Measurements from ENCODE around the gene CRK.

The CRK gene

DNA sequence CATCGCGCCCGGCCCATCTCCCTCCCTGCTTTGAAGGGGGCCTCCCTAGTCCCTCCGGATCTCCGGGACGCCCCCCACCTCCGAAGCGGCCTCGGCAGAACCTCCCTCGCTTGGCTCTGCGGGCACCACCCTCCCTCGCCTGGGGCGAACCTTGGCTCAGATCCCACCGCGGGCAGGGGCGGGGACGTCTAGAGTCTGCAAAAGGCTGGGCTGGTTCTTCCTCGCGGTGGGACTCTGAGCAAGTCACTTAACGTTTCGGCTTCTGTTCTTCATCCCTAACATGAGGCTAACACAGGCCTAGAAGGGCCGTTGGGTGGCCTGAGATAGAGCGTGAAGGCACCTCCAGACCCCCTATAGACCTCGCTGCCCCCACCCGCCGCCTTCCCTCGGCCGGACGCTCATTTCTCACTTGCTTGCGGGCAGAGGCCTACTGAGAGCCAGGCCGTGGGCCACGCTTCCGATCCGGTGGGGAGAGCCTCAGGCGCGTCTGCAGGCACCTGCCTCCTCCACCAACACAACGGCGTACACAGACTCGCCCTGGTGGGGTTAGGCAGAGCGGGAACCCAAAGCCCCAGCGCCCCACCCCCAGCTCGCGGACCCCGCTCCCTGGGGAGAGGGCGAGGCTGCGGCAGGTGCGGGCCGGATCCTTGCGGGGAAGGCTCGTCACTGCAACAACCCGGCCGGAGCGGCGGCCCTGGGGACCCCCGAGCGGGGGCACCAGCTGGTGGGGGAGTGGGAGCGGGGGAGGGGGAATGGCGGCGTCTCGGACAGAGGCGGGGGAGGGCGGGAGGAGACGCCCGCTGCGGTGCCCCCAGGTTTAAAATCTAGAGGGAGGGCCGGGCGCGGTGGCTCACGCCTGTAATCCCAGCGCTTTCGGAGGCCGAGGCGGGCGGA is 31.0 kb upstream of the CRK start:
- DNase-seq (ENCODE audit: low read depth): peak; percentile 41

DNA sequence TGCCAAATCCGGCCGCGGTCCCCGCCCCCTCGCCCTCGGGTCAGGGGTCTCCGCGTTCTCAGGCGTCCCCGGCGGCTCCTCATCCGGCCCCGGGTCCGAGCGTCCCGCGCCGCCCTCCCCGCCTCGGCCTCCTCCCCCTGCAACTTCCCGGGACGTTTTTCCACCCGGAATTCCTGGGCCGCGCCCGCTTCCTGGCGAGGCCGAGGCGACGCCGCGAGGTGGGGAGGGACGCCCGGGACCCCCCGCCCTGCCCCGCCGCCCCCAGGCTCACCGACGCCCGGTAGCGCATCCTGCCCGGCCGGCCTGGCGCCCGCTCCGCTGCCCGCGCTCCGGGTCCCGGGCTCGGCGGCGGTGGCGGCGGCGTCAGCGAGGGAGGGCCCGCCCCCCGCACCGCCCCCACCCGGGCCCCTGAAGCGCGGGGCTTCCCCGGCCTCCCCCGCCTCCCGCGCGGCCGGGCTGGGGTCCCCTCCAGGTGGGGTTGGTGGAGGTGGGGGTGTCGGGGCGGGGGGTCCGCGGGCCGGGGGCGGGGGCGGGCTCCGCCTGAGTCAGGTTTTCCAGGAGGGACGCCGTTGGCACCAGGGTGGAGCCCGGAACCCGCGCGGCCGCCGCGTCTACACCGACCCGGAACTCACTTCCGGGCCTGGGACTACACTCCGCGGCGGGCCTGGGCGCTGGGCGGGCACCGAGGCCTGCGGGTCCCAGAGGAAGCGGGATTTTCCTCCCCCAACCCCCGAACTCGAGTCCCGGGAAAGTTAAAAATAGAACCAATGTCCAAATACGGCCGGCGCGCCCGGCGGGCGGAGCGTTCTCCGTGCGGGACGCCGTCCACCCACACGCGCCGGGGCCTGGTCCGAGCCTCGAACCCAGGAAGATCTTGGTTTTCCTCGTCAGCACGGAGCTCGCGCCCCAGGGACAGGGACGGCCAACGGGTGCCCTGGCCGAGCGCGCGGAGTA is 29.7 kb upstream of the CRK start:
- DNase-seq (ENCODE audit: low read depth): no peak

DNA sequence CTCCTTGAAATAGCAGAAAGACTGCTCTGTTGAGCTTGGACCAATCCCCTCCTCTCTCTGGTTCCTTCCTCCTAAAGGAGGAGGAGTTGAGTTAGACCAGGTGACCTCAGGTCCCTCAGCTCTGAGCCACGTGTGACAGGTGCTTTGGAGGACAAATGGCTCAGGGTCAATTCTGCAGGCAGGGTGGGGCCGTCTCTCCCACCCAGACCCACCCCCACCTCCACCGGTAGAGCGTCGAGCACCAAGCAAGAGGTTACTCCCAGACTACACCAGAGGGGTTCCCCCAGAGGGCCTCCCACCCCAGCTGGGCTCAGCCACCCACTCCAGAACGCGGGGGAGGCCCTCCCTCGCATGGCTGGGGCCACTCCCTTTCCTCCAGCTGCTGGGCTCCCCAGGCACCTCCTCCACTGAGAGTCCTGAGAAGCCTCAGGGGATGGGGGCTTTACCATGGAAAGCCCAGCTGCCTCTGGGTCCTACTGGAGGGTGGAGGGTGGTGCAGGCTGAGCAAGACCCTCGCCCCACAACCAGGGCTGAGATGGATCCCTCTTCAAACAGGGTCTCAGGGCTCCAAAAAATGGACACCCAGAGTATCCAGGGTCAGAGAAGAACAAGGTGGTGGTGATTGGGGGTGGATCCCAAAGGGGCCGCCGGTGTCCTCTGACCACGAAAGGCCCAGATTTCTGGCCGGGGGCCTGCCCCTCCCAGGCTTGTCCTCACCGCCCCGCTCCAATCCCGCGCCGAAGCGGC is 28.8 kb upstream of the CRK start:
- no peak for DNase-seq (ENCODE audit: low read depth)

DNA sequence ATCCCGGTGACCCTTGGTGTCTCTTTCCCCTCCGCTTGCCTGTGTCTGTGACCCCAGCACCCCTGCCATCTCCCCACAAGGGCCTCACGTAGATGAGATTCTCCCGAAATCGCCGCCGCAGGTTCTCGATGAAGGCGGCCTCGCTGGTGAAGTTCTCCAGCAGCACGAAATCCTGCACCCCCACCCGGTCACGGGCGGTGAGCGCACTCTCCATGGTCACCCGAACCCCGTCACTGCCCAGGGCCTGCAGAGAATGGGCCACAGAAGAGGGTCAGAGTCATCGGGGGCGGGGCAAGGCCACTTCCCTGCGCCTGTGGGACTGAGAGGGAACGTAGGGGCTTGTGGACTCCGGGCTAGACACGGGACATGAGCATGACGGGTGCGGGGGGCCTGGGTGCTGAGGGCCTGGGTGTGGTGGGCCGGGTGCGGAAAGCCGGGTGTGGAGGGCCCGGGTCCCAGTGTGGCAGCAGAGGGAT is 28.1 kb upstream of the CRK start:
- DNase-seq (ENCODE audit: low read depth): no peak

DNA sequence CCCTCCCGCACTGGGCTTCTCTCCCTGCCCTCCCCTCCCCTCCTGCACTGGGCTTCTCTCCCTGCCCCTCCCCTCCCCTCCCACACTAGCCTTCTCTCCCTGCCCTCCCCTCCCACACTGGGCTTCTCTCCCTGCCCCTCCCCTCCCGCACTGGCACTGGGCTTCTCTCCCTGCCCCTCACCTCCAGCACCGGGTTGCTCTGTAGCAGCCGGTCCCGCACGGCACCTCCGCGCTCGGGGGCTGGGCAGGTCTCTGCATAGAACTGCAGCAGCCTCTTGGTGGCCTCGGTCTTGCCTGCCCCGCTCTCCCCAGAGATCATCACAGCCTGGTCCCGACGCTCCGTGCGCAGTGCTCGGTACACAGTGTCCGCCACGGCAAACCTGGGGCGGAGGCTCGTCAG is 26.6 kb upstream of the CRK start:
- no peak for DNase-seq (ENCODE audit: low read depth)

DNA sequence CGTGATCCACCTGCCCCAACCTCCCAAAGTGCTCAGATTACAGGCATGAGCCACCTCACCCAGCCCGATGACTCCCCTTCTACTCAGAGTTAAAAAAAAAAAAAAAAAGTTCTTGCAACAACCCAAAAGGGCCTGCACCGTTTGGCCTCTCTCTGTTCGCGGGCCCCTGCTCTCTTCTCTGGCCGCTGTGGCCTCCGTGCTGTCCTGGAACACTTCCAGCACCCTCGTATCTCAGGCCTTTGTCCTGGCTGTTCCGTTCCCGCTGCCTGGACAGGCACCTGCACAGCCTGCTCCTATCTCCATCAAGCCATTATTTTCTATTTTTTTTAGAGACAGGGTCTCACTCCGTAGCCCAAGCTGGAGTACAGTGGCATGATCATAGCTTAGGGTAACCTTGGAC is 25.7 kb upstream of the CRK start:
- no peak for DNase-seq (ENCODE audit: low read depth)

DNA sequence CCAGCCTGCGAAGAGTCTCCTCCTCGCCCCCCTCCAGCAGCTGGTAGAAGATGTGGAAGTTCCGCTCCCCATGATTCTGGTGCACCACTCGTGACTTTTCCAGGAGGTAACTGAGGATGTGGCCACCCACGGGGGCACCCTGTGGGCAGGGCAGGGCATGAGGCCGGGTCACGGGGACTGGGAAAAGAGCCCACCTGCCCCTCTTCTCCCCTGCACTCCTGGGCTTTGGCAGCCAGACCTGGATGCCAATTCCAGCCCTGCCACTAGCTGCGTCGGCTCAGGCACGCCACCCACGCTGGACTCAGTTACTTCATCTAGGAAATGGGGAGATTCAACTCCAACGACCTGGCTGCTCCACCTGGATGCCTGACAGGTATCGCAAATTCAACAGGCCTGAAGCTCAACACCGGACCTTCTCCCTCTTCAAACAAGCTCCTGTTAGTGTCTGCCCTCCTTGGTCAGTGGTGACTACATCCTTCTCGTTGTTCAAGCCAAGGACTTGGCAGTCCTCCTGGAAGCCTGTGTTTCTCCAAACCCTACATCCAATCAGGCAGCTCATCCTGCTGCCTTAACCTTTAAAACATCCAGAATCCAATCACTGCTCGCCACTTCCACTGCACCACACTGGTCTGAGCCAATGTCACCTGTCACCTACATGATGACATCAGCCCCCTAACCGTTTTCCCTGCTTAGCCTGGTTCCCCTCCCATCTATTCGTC is 24.9 kb upstream of the CRK start:
- DNase-seq (ENCODE audit: low read depth): peak; percentile 50

DNA sequence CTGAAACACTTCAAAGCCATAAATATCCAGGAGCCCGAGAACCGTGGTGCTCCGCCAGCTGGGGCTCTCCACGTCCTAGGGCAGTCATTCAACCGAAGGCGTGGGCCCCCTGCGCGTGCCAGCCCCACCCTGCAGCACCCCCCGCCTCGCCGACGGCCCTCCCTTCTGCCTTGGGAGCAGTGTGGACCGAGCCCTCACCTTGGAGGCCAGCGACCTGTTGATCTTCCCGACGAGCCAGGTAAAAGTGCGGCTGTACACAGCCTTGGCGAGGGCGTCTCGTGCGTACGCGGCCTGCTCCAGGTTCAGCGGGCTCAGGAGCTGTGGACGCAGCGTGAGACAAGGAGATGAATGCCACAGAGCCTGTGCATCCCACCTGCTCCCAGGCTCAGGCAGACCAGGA is 22.4 kb upstream of the CRK start:
- no peak for DNase-seq (ENCODE audit: low read depth)

DNA sequence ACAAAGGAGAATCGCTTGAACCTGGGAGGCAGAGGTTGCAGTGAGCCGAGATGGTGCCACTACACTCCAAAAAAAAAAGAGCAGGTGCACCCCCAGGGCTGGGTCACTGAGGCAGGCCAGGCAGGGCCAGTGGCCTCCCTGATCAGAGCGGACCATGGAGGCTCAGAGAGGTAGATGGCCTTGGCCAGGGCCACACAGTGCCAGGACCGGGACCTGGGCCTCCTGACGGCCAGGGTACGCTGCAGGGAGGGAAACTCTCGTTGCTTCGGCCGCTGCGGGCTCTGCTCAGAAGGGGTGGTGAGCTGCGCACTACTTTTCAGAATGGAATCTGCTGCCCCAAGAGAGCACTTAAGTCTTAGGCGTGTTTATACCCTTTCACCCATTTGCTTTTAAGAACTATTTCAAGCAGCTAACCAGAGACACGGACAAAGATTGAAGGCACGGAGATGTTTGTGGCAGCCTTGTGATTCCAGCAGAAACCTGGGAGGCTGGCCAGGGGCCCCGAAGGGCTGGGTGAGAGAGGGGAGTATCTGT is 19.4 kb upstream of the CRK start:
- no peak for DNase-seq (ENCODE audit: low read depth)

DNA sequence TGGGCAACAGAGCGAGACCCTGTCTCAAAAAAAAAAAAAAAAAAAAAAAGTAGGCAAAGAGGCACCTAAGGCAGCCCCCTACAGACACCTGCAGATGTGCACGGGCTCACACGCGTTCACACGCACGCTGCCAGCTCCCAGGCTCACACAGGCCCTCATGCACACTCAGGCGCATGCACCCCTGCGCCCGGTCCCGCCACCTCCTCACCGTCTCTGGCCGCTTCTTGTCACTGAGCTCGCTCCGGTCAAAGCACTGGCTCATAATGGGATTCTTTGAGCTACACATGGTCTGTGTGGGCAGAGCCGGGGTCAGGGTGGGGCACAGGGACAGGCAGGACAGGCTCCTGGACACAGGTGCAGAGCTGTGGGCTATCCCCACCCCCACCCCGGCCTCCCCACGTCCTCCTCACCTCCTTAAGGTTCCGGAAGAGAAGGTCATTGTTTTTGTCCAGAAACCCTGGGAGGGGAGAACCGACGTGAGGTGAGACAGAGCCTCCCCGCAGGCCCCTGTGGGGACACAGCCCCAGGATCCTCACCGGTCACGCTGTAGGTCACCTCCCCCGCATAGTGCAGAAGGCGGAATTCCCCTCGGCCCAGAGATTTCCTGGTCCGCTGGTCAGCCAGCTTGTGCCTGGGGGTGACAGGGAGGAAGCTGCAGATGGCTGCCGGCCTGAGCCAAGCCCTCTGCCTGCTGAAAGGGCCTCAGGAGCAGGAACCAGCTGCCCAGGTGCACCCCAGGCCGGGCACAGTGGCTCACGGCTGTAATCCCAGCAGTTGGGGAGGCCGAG is 18.6 kb upstream of the CRK start:
- DNase-seq (ENCODE audit: low read depth): no peak

DNA sequence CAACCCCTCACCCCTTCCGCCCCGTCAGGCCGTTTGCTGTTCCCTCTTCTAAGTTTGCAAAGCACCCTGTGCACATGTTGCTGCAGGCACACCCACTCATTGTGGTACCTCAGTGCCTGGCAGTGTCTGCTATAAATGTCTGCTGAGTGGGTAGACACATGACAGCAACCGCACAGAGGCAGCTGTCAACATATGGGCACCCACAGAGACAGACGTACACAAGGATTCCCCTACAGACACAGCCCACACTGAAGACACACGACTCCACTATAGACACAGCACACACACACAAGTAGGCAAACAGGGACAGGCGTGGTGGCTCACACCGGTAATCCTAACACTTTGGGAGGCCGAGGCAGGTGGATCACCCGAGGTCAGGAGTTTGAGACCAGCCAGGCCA is 17.8 kb upstream of the CRK start:
- no peak for DNase-seq (ENCODE audit: low read depth)

DNA sequence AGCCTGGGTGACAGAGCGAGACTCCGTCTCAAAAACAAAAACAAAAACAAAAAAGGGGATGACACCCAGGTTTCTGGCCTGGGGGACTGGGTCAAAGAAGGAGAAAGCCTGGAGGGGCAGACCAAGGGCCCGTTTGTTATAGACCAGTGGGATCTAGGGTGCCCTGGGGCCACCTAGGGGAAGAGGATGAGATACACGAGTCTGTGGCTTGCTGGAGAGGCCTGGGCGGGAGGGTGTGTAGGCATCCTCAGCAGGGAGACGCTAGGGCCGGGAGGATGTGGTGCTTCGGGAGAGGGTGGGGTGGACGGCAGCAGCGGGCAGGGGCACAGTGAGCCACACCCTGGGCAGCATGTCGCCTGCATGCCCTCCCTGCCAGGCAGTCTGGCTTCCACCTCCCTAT is 17.1 kb upstream of the CRK start:
- DNase-seq (ENCODE audit: low read depth): no peak

DNA sequence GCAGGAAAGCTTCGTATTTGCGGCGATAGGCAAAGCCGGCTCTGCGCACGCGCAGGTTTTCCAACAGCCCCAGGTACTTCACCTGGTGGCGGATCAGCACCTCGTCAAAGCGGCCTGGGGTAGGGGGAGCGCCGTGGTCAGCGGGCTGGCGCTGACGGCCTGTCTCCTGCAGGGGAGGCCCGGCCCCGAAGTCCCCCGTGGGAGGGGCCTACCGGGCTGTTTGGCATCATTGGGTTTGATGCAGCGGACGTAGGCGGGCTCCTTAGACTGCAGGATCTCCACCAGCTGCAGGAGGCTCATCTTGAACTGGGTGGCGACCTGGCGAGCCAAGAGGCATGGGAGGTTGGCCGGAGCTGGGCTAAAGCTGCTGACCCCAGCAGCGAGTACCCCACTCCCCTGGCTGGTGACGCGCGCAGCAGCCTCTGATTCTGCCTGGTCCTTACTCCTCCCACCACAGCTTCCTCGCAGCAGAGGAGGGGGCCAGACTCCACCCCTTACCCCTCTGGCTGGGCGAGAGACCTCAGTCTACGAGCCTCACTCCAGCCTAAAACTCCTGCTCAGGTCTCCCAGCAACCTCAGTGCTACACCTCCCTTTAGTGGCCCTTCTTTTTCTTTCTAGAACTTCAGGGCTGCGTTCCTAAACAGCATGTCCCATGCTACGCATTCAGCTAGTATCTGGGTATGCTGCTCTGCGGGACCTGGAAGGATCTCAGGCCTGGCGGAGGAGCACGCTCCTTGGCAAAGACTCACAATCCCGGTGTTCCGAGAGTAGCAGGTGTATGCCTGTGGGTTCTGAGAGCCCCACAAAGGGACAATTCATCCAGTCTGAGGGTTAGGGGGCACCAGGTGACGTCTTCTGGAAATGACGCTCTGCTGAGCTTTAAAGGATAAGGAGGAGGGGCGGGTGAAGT is 16.1 kb upstream of the CRK start:
- DNase-seq (ENCODE audit: low read depth): no peak

DNA sequence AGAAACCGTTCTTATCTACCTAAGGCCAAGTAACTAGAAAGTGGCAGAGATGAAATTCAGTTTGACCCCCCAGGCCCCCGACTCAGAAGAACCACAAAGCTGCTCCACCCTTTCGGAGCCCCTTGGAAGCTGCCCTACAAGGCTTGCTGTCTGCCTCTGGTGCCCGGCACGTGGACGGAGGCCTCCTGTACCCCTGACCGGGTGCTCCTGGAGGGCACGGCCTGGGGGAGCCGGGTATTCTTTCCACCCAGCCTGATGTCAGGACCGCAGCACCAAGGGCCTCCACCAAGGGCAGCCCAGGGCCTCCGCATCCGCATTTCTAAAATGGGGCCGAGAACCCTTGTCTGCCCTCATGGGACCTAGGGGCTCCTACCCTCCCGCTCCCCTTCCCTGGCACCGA is 15.5 kb upstream of the CRK start:
- DNase-seq (ENCODE audit: low read depth): no peak

DNA sequence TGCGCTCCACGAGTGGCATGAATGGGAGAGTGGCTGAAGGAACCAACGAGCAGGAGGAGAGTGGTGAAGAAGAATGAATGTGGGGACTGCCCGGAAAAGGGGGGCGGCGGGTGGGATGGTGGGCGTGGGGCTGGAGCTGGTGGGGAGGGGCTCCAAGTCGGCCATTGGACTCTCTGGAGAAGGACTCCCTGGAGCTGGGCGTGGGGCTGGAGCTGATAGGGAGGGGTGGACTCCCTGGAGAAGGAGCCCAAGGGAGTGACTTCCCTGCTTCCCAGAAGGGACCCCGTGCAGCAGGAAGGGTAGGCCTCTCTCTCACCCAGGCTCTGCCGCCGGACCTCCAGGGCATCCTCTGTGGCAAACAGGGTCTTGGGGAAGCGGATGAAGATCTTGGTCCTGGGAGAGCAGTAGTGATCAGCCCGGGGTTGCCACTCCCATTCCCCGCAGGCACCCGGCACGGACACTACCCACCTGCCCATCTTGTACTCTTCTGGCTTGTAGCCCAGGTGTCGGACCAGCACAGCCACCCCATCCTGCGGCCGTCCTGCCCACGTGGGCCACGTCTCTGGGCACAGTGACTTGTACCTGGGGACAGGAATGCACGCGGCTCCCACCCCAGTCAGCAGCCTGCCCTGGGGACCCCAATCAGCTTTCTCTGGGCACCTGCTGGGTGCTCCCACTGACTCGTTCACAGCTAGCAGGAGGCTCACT is 14.9 kb upstream of the CRK start:
- no peak for DNase-seq (ENCODE audit: low read depth)

DNA sequence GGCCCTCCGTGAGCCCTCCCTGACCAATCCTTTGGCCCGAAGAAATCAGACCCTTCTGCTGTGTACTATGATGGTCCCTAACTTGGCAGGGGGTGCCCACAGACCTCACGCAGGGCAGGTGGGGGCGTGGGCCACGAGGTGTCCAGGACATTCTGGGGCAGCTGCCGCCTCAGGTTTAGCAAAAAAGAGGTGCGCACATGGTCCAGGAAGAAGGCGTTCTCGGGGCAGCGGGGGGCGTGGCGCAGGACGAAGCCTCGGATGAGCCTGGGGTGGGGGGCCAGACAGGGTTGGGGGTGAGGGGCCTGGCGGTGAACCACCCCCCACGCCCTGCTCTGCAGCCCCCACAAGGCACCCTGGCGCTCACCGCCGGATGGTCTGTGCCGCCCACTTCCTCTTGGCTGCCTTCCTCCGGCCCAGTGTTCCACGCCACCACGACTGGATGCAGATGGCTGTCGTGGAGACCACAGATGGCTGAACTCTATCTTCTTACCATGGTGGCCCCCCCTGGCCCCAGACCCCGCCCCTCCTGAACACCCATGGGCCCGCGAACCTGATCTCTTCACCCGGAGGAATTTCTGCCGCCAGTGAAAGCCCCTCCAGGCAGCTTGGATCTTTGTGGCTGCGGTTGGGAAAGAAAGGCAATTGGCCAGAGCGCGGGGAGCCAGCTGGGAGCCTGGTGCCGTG is 14.2 kb upstream of the CRK start:
- no peak for DNase-seq (ENCODE audit: low read depth)

DNA sequence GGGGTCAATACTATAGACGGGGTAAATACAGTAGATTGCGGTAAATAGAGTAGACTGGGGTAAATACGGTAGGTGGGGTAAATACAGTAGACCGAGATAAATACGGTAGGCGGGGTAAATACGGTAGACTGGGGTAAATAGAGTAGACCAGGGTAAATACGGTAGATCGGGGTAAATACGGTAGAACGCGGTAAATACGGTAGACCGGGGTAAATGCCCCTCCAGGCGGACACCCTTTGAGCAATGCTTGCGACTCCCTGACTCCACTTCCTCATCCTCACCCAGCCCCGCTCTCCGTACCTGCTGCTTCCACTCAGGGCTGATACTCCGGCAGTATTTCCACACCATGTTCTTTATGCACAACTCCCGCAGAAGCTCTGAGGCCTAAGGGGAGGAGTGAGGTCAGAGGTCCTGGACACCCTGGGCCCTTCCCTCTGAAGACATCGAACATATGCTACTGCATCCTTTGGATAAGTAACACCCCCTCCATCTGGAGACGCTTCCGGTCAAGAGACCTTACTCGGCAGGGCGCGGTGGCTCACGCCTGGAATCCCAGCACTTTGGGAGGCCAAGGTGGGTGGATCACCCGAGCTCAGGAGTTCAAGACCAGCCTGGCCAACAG is 13.3 kb upstream of the CRK start:
- no peak for DNase-seq (ENCODE audit: low read depth)
